HEK293 (cell line): Measurements from ENCODE around the gene DYNLT2.

Experiments
- CTCF ChIA-PET: fragments of 350-600 bp; formaldehyde crosslinking; extraction: SDS; loops from one replicate; lab custom pipeline; 2021; ENCODE audit warnings: antibody characterized with exemption; lab: Yijun Ruan, JAX
- POLR2A ChIA-PET: fragments of 300-600 bp; formaldehyde crosslinking; extraction: SDS; loops from one replicate; lab custom pipeline; 2020; ENCODE audit warnings: antibody characterized with exemption, inconsistent platforms; lab: Yijun Ruan, JAX
- H3K27ac ChIP-seq: fragments of 200-500 bp; sonication (Bioruptor generic); 2 replicates; pipeline ENCODE4 v1.5.1; 2014; ENCODE audit warnings: low read depth, low read length, control low read depth, inconsistent platforms; ENCODE audit errors: extremely low read depth
- H3K36me3 ChIP-seq, 2 experiments: fragments of 200-500 bp in 1 of 2; sonication (Bioruptor generic) in 1 of 2; 1 replicate in 1 of 2; 2 replicates in 1 of 2; pipeline ENCODE4 v1.5.1; 2014 to 2017; ENCODE audit warnings: inconsistent platforms in 2 of 2, low read length in 2 of 2; ENCODE audit not compliant: control insufficient read depth in 2 of 2, insufficient read depth in 1 of 2
- H3K4me1 ChIP-seq: fragments of 200-500 bp; sonication (Bioruptor generic); 2 replicates; pipeline ENCODE4 v1.5.1; 2014; ENCODE audit warnings: mild to moderate bottlenecking, low read length, inconsistent platforms; ENCODE audit not compliant: control insufficient read depth, insufficient read depth
- H3K4me3 ChIP-seq: 2 replicates; pipeline ENCODE4 v1.5.1; 2011; ENCODE audit warnings: low read depth, mild to moderate bottlenecking, control low read depth, low read length, moderate library complexity
- H3K9me3 ChIP-seq: fragments of 200-500 bp; sonication (Bioruptor generic); 2 replicates; pipeline ENCODE4 v1.5.1; 2014; ENCODE audit warnings: low read depth, low read length, inconsistent platforms; ENCODE audit not compliant: control insufficient read depth, insufficient read depth
- EGR2 ChIP-seq: fragments of 450-650 bp; formaldehyde crosslinking; IDR thresholded peaks from 2 replicates; pipeline ENCODE4 v1.5.1; 2016; ENCODE audit warnings: low read depth, missing biosample characterization, missing genetic modification characterization
- IKZF3 ChIP-seq: fragments of 450-650 bp; IDR thresholded peaks from 2 replicates; pipeline ENCODE4 v1.5.0; 2018; ENCODE audit warnings: missing biosample characterization, mild to moderate bottlenecking, missing genetic modification characterization, moderate library complexity
- INSM2 ChIP-seq: fragments of 450-650 bp; formaldehyde crosslinking; IDR thresholded peaks from 2 replicates; pipeline ENCODE4 v1.5.1; 2016; ENCODE audit warnings: missing biosample characterization, missing genetic modification characterization
- OVOL3 ChIP-seq: fragments of 450-650 bp; formaldehyde crosslinking; IDR thresholded peaks from 2 replicates; pipeline ENCODE4 v1.5.1; 2016; ENCODE audit warnings: missing biosample characterization, missing genetic modification characterization
- ZBTB17 ChIP-seq: fragments of 450-650 bp; formaldehyde crosslinking; IDR thresholded peaks from 2 replicates; pipeline ENCODE4 v1.5.1; 2016; ENCODE audit warnings: missing biosample characterization, missing genetic modification characterization
- ZBTB20 ChIP-seq: fragments of 450-650 bp; formaldehyde crosslinking; IDR thresholded peaks from 2 replicates; pipeline ENCODE4 v1.5.1; 2016; ENCODE audit warnings: missing biosample characterization, missing genetic modification characterization
- ZIC2 ChIP-seq: fragments of 450-650 bp; formaldehyde crosslinking; IDR thresholded peaks from 2 replicates; pipeline ENCODE4 v1.5.1; 2016; ENCODE audit warnings: missing biosample characterization, missing genetic modification characterization
- ZNF10 ChIP-seq: fragments of 450-650 bp; formaldehyde crosslinking; IDR thresholded peaks from 2 replicates; pipeline ENCODE4 v1.5.1; 2017; ENCODE audit warnings: missing biosample characterization, missing genetic modification characterization
- ZNF114 ChIP-seq: fragments of 450-650 bp; formaldehyde crosslinking; IDR thresholded peaks from 2 replicates; pipeline ENCODE4 v1.5.0; 2017; ENCODE audit warnings: missing biosample characterization, missing genetic modification characterization
- ZNF121 ChIP-seq: fragments of 450-650 bp; formaldehyde crosslinking; IDR thresholded peaks from 2 replicates; pipeline ENCODE4 v1.5.1; 2016; ENCODE audit warnings: missing biosample characterization, missing genetic modification characterization
- ZNF146 ChIP-seq: fragments of 450-650 bp; formaldehyde crosslinking; IDR thresholded peaks from 2 replicates; pipeline ENCODE4 v1.5.1; 2016; ENCODE audit warnings: missing biosample characterization, missing genetic modification characterization
- ZNF16 ChIP-seq: fragments of 450-650 bp; formaldehyde crosslinking; IDR thresholded peaks from 2 replicates; pipeline ENCODE4 v1.5.1; 2016; ENCODE audit warnings: low read depth, missing biosample characterization, missing genetic modification characterization
- ZNF2 ChIP-seq: fragments of 450-650 bp; formaldehyde crosslinking; IDR thresholded peaks from 2 replicates; pipeline ENCODE4 v1.5.1; 2016; ENCODE audit warnings: missing biosample characterization, missing genetic modification characterization
- ZNF354C ChIP-seq: fragments of 450-650 bp; formaldehyde crosslinking; IDR thresholded peaks from 2 replicates; pipeline ENCODE4 v1.5.1; 2016; ENCODE audit warnings: missing biosample characterization, missing genetic modification characterization, low read depth, borderline replicate concordance
- ZNF404 ChIP-seq: fragments of 450-650 bp; formaldehyde crosslinking; IDR thresholded peaks from 2 replicates; pipeline ENCODE4 v1.5.1; 2017; ENCODE audit warnings: missing biosample characterization, missing genetic modification characterization
- ZNF423 ChIP-seq: fragments of 450-650 bp; formaldehyde crosslinking; IDR thresholded peaks from 2 replicates; pipeline ENCODE4 v1.5.1; 2016; ENCODE audit warnings: missing biosample characterization, missing genetic modification characterization
- ZNF518A ChIP-seq: fragments of 450-650 bp; formaldehyde crosslinking; conservative IDR thresholded peaks from 2 replicates; pipeline ENCODE4 v1.5.1; 2016; ENCODE audit warnings: low read depth, missing biosample characterization, missing genetic modification characterization
- ZNF521 ChIP-seq: fragments of 450-650 bp; formaldehyde crosslinking; IDR thresholded peaks from 2 replicates; pipeline ENCODE4 v1.5.1; 2017; ENCODE audit warnings: missing biosample characterization, mild to moderate bottlenecking, missing genetic modification characterization
- ZNF658 ChIP-seq: fragments of 450-650 bp; formaldehyde crosslinking; IDR thresholded peaks from 2 replicates; pipeline ENCODE4; 2016; ENCODE audit warnings: missing biosample characterization, missing genetic modification characterization
- TF ChIP-seq, protein P1 (sequence below): fragments of 450-650 bp; formaldehyde crosslinking; IDR thresholded peaks from 2 replicates; pipeline ENCODE4 v1.5.1; 2017; ENCODE audit warnings: missing biosample characterization, mild to moderate bottlenecking, missing genetic modification characterization, moderate library complexity
- TF ChIP-seq, protein P2 (sequence below): fragments of 450-650 bp; formaldehyde crosslinking; IDR thresholded peaks from 2 replicates; pipeline ENCODE4 v1.5.0; 2017; ENCODE audit warnings: missing biosample characterization, missing genetic modification characterization, borderline replicate concordance

The DYNLT2 gene

GRCh38 chr6:169800668-169801395, 49.5 kb upstream of the DYNLT2 start (continued):
- TF ChIP-seq EGR2 (tag by site-specific recombination) = 0 out of 2 replicates have a peak, but pooled peaks have one; percentile 22
- TF ChIP-seq ZNF423 (tag by site-specific recombination) = 0 out of 2 replicates have a peak, but pooled peaks have one; percentile 6

- no peaks in the 10 kb centered on the region for H3K9me3 ChIP-seq
- H3K4me3 ChIP-seq = no peak overlapping the region
- no peaks in the 10 kb centered on the region for H3K36me3 ChIP-seq
- POLR2A ChIA-PET = interaction anchor here (0.8 to 1.7 kb wide), 3 partner anchors 10 to 99 kb away, joined by 4 to 7 read pairs (median 4); partner anchors contain the start of genes C6orf120, DYNLT2, ERMARD and WDR27
- CTCF ChIA-PET = interaction anchor here (0.6 to 3.5 kb wide), 4 partner anchors 10 to 717 kb away, joined by 3 to 25 read pairs (median 4); no protein-coding TSS in a partner anchor
- TF ChIP-seq ZNF114 = no peak
- TF ChIP-seq ZIC2 (tag by site-specific recombination) = peak; percentile 68
- TF ChIP-seq, protein P1, sequence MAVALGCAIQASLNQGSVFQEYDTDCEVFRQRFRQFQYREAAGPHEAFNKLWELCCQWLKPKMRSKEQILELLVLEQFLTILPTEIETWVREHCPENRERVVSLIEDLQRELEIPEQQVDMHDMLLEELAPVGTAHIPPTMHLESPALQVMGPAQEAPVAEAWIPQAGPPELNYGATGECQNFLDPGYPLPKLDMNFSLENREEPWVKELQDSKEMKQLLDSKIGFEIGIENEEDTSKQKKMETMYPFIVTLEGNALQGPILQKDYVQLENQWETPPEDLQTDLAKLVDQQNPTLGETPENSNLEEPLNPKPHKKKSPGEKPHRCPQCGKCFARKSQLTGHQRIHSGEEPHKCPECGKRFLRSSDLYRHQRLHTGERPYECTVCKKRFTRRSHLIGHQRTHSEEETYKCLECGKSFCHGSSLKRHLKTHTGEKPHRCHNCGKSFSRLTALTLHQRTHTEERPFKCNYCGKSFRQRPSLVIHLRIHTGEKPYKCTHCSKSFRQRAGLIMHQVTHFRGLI = peak; percentile 26; the same call in 1 of the 2 replicates
- TF ChIP-seq ZNF2 (tag by site-specific recombination) = no peak
- TF ChIP-seq ZBTB20 (tag by site-specific recombination) = peak; percentile 26; the same call in 1 of the 2 replicates
- TF ChIP-seq ZBTB17 (tag by site-specific recombination) = no peak
- TF ChIP-seq ZNF518A = no peak
- TF ChIP-seq, all 188 proteins: peak for 3
- Histone ChIP-seq H3K4me1 (peaks cover 19% of the 10 kb centered on the region), H3K27ac (peak overlapping the region; percentile 59; the same call in 1 of the 2 replicates)
These were observed 48.8 kb upstream of the DYNLT2 start for GRCh38 chr6:169800116-169800667.

DNA sequence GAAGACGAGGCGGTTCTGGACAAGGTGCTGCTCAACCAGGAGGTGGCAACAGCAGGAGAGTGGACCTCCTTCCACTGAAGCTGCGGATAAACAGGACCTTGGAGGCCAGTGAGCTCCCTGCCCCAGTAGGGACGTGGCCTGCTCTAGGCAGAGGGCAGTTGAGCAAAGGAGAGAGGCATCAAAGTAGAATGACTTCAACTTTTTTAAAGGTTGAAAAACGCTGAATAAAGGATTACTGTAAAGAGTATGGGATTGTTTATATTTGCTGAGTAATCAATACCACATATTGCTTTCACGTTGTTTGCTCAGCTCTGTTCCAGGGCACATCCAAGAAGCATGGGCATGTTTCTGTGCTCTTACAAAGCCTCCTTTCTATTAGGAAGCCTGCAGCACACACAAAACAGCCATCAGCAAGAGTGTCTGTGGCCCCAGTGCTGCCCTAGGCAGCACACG, 48.1 kb upstream of the DYNLT2 start:
- no peak for TF ChIP-seq INSM2
- TF ChIP-seq ZNF121 (tag by site-specific recombination) = no peak
- TF ChIP-seq ZNF16 = no peak
- TF ChIP-seq ZNF521 (tag by site-specific recombination) = no peak
- TF ChIP-seq, protein P2, sequence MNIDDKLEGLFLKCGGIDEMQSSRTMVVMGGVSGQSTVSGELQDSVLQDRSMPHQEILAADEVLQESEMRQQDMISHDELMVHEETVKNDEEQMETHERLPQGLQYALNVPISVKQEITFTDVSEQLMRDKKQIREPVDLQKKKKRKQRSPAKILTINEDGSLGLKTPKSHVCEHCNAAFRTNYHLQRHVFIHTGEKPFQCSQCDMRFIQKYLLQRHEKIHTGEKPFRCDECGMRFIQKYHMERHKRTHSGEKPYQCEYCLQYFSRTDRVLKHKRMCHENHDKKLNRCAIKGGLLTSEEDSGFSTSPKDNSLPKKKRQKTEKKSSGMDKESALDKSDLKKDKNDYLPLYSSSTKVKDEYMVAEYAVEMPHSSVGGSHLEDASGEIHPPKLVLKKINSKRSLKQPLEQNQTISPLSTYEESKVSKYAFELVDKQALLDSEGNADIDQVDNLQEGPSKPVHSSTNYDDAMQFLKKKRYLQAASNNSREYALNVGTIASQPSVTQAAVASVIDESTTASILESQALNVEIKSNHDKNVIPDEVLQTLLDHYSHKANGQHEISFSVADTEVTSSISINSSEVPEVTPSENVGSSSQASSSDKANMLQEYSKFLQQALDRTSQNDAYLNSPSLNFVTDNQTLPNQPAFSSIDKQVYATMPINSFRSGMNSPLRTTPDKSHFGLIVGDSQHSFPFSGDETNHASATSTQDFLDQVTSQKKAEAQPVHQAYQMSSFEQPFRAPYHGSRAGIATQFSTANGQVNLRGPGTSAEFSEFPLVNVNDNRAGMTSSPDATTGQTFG (tag by site-specific recombination) = no peak
- TF ChIP-seq ZNF658 (tag by site-specific recombination) = no peak
- TF ChIP-seq OVOL3 (tag by site-specific recombination) = no peak
- TF ChIP-seq ZNF10 = no peak
- no peak for TF ChIP-seq ZNF404 (tag by site-specific recombination)
- TF ChIP-seq ZNF354C = no peak
- no peak for TF ChIP-seq IKZF3 (tag by site-specific recombination)
- TF ChIP-seq ZNF146 = no peak
- CTCF ChIA-PET = interaction anchor here (2.3 to 3.5 kb wide), 2 partner anchors 9 to 32 kb away, joined by 14 to 25 read pairs; no protein-coding TSS in a partner anchor
- no peak overlapping the region for H3K27ac ChIP-seq

More for the DNA sequence above, 48.1 kb upstream of the DYNLT2 start:
- Histone ChIP-seq H3K9me3 (no peaks in the 10 kb centered on the region), H3K4me3 (no peak overlapping the region), H3K36me3 (no peaks in the 10 kb centered on the region), H3K4me1 (peaks cover 19% of the 10 kb centered on the region)
- POLR2A ChIA-PET = no interaction called here
